GM12865 (cell line): ENCODE data around the gene PRM2.

Experiments
- DNase-seq: peaks from one replicate; pipeline ENCODE4 v3.0.0; 2010; ENCODE audit warnings: low read depth
- H3K4me3 ChIP-seq: 2 replicates; pipeline ENCODE4 v1.5.1; 2011; ENCODE audit warnings: mild to moderate bottlenecking, low read depth, low read length, control low read depth
- CTCF ChIP-seq: IDR thresholded peaks from 2 replicates; pipeline ENCODE4 v1.5.1; 2011; ENCODE audit warnings: low read length, control low read depth, low read depth, inconsistent platforms; ENCODE audit not compliant: insufficient read depth; ENCODE audit errors: missing control alignments

PRM2 gene

GRCh38 chr16:11258553-11259492 is 17.5 kb downstream of the PRM2 start:
- peak; percentile 88 for DNase-seq
- H3K4me3 ChIP-seq = no peak overlapping the region
- no peak for TF ChIP-seq CTCF

DNA sequence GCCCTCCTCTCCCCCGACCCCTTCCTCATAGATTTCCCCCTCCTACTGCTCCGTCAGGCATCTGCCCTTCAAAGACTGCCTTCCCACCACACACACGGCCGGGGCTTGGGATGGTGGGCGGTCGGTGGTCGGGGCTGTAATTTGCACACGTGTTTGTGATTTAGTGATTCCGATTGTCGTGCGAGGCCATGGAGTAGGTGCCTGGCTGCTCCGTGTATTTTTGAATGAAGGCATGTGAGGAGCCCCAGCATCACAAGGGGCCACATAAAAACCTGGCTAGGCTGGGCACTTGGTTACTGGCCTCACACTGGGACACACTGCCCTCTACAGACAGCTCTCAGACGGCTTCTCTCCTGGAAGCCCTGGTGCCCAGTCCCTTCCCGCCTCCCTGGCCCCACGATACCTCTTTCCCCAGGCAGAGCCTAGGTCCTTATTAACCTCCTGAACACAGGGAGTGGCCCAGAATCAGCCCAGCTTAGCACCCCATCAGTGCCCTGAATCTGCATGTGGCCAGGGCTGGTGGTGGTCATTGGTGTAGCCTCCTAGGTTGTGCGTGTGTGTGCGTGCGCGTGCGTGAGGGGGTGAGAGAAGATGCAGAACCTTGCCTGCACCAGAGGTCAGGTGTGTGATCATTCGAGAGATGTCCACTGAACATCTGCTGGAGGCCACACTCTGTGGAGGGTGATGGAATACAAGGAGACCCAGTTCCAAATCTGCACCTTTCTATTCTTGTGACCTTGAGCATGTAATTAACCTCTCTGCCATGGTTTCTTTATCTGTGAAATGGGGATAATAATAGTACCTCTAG is 18.9 kb downstream of the PRM2 start:
- peak overlapping the region; percentile 61 for H3K4me3 ChIP-seq
- DNase-seq = peak; percentile 79
- peak; percentile 61 for TF ChIP-seq CTCF

GRCh38 chr16:11256661-11257130 is 19.6 kb downstream of the PRM2 start:
- peak overlapping the region; percentile 61 for H3K4me3 ChIP-seq
- no peak for TF ChIP-seq CTCF
- no peak for DNase-seq

DNA sequence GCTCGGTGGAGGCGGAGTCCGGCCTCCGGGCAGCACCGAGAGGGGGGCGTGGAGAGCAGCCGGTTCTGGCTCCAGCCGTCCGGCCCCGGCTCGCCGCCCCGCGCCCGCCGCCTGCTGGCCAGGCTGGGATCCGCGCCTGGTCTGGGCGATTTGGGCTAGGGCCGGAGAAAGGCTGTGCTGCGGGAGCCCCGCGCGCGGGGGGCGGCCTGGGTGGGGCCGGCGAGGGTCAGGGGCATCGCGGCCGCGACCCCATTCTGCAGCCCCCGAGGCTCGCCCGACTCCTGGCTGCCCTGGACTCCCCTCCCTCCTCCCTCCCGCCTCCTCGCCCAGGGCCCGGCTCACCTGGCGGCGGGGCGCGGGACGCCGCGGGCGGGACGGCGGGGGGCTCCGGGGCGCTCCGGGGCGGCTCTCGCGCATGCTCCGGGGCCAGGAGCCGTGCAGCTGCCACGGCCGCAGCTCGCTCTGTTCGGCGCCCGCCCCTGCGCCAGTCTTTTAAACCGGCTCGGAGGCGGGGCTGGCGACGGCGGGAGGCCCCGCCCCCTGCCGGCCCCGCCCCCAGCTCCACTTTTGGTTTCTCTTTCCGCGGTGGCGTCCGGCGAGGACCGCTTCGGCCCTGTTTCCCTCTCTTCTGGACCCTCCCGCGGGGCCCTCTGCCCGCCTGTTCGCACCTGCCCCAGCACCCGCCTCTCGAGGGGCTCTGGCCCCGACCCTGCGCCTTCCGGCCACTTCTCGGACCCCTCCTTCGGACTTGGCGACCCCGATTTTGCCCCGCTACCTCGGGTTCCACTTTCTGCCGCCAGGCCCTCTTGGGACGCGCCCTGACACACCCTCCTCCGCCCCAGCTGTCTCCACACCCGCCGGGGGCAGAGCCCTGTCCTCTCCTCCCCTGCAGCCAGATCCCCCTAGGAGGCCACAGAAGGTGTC is 20.3 kb downstream of the PRM2 start, which contains the start of gene SOCS1:
Gene SOCS1, minus strand, starts transcription at position 468 of the 924 bp plus-strand sequence. CDS start 726 bp downstream, outside the sequence.
- H3K4me3 ChIP-seq = peak within 1 kb of the TSS; percentile 68
- TF ChIP-seq CTCF = peak; percentile 82
- DNase-seq = peak; percentile 95

- DNase-seq = peak; percentile 83
- peak; percentile 28 for TF ChIP-seq CTCF
- peak overlapping the region; percentile 68 for H3K4me3 ChIP-seq
Observed at GRCh38 chr16:11254913-11255736, 21.2 kb downstream of the PRM2 start.
